Keratinocyte (primary cell): ENCODE results near the gene PPP4R2. TPM values are rescaled to one million over a fixed set of nuclear protein-coding genes. Genes with fewer than 3 reads are reported as not detected.

ENCODE experiments used
- DNase-seq: peaks from one replicate; pipeline ENCODE4 v3.0.0-alpha.2; 2011; ENCODE audit warnings: low read depth, missing footprints, low spot score
- FAIRE-seq: peaks from 2 replicates; lab custom pipeline; 2011; peaks lifted over from hg19 to GRCh38; lab: Jason Lieb, UNC
- H2AFZ ChIP-seq: 2 replicates; pipeline ENCODE4 v1.6.0; 2012; ENCODE audit warnings: low read length, control low read depth, inconsistent platforms; ENCODE audit not compliant: control insufficient read depth
- H3K27ac ChIP-seq: 2 replicates; pipeline ENCODE4 v1.5.1; 2011; ENCODE audit warnings: low read length; ENCODE audit not compliant: control insufficient read depth, insufficient read depth
- H3K27me3 ChIP-seq: 3 replicates; pipeline ENCODE4 v1.6.0; 2011; ENCODE audit warnings: low read length; ENCODE audit not compliant: control insufficient read depth, insufficient read depth; ENCODE audit errors: extremely low read depth
- H3K36me3 ChIP-seq, 2 experiments: 2 replicates in 1 of 2; 3 replicates in 1 of 2; pipeline ENCODE4 v1.5.1; 2011; ENCODE audit warnings: low read length in 2 of 2, mild to moderate bottlenecking in 1 of 2; ENCODE audit not compliant: control insufficient read depth in 2 of 2, insufficient read depth in 2 of 2; ENCODE audit errors: extremely low read depth in 1 of 2
- H3K4me1 ChIP-seq: 3 replicates; pipeline ENCODE4 v1.5.1; 2011; ENCODE audit warnings: low read length; ENCODE audit not compliant: control insufficient read depth, insufficient read depth; ENCODE audit errors: extremely low read depth
- H3K4me2 ChIP-seq: 3 replicates; pipeline ENCODE4 v1.6.0; 2011; ENCODE audit warnings: low read depth, low read length; ENCODE audit not compliant: control insufficient read depth, insufficient read depth; ENCODE audit errors: extremely low read depth
- H3K4me3 ChIP-seq, 3 experiments: fragments of 200-600 bp in 1 of 3; sonication (generic) in 1 of 3; 2 replicates in 2 of 3; 3 replicates in 1 of 3; pipeline ENCODE4 v1.5.1; 2011 to 2016; ENCODE audit warnings: low read length in 3 of 3, mild to moderate bottlenecking in 3 of 3, control low read depth in 2 of 3, inconsistent platforms in 1 of 3, low read depth in 1 of 3, mixed read lengths in 1 of 3, mixed run types in 1 of 3, moderate library complexity in 1 of 3; ENCODE audit not compliant: control insufficient read depth in 2 of 3, insufficient read depth in 2 of 3; ENCODE audit errors: extremely low read depth in 1 of 3
- H3K79me2 ChIP-seq: 2 replicates; pipeline ENCODE4 v1.6.0; 2012; ENCODE audit warnings: low read length; ENCODE audit not compliant: control insufficient read depth, insufficient read depth
- H3K9ac ChIP-seq: 3 replicates; pipeline ENCODE4 v1.6.0; 2011; ENCODE audit warnings: low read length; ENCODE audit not compliant: control insufficient read depth, insufficient read depth; ENCODE audit errors: extremely low read depth
- H3K9me1 ChIP-seq: 3 replicates; pipeline ENCODE4 v1.6.0; 2011; ENCODE audit warnings: low read length; ENCODE audit not compliant: control insufficient read depth, insufficient read depth; ENCODE audit errors: extremely low read depth
- H3K9me3 ChIP-seq: 2 replicates; pipeline ENCODE4 v1.5.1; 2012; ENCODE audit warnings: low read depth, low read length; ENCODE audit not compliant: control insufficient read depth
- H4K20me1 ChIP-seq: 3 replicates; pipeline ENCODE4 v1.6.0; 2011; ENCODE audit warnings: low read length; ENCODE audit not compliant: control insufficient read depth, insufficient read depth; ENCODE audit errors: extremely low read depth
- EZH2 ChIP-seq: IDR thresholded peaks from one replicate; pipeline ENCODE4 v1.6.1; 2012; ENCODE audit warnings: inconsistent platforms, mild to moderate bottlenecking, low read length, moderate library complexity
- dilution Hi-C: fragments of 300-500 bp; cut with MboI; formaldehyde crosslinking; loops from one replicate; pipeline ENCODE4 v1.7.0; 2020; ENCODE audit warnings: low sequenced_read_pairs; ENCODE audit not compliant: extremely low pct_ligation_motif_present
- polyA plus RNA-seq, 5 experiments: library from polyadenylated mRNA; depleted of rRNA in 3 of 5; stranded (reverse) in 3 of 5; stranded (forward) in 1 of 5; unstranded in 1 of 5; fragments of >200 nt; gene quantifications; 1 replicate in 1 of 5; 2 replicates in 3 of 5; 3 replicates in 1 of 5; pipeline versions ENCODE4 v1.2.1 to v1.2.3, GENCODE V29; 2011 to 2012; ENCODE audit warnings: missing spikeins in 2 of 5, low read depth in 1 of 5, low replicate concordance in 1 of 5
- TF ChIP-seq, protein P1 (sequence below), 3 experiments: IDR thresholded peaks in 1 of 3; conservative IDR thresholded peaks in 1 of 3; optimal IDR thresholded peaks in 1 of 3; 2 replicates in 2 of 3; 3 replicates in 1 of 3; pipeline versions ENCODE3 to v1.5.1; 2011; ENCODE audit warnings: low read length in 3 of 3, mild to moderate bottlenecking in 3 of 3, moderate library complexity in 2 of 3, control low read depth in 1 of 3, inconsistent platforms in 1 of 3; ENCODE audit not compliant: insufficient read depth in 2 of 3; ENCODE audit errors: extremely low read depth in 1 of 3

Gene PPP4R2
- polyA plus RNA-seq, 1 donor (not counting 4 experiments of a cell fraction or from before 2014, with no cell fraction given): 46.6 TPM

DNA sequence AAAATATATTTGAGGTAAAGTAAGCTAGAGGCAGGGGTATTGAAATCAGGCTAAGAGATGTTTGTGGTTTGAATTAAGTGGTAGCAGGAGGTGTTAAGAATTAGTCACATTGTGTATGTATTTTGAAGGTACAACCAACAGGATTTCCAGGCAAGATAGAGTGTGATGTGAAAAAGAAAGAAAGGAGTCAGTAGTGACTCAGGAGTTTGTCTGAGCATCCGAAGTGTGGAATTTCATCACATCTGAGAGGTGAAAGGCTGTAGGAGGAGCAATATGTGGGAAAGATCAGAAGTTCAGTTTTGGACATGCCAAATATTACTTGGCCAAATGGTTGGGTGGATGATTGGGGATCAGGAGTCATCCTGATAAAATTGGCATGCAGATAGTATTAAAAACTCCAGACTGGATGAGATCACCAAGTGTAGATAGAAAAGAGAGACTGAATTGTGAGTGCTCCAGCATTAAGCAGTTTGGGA is 32.7 kb downstream of the PPP4R2 start:
- H2AFZ ChIP-seq: no peak overlapping the region
- peak overlapping the region; percentile 48 for H3K4me2 ChIP-seq
- H3K4me1 ChIP-seq: peaks cover 28% of the 10 kb centered on the region
- H4K20me1 ChIP-seq: peaks cover 36% of the 10 kb centered on the region
- H3K9ac ChIP-seq: peak overlapping the region; percentile 33
- peak; percentile 42 for DNase-seq
- no peaks in the 10 kb centered on the region for H3K9me3 ChIP-seq
- dilution Hi-C loops: no loop called here
- TF ChIP-seq, protein P1, sequence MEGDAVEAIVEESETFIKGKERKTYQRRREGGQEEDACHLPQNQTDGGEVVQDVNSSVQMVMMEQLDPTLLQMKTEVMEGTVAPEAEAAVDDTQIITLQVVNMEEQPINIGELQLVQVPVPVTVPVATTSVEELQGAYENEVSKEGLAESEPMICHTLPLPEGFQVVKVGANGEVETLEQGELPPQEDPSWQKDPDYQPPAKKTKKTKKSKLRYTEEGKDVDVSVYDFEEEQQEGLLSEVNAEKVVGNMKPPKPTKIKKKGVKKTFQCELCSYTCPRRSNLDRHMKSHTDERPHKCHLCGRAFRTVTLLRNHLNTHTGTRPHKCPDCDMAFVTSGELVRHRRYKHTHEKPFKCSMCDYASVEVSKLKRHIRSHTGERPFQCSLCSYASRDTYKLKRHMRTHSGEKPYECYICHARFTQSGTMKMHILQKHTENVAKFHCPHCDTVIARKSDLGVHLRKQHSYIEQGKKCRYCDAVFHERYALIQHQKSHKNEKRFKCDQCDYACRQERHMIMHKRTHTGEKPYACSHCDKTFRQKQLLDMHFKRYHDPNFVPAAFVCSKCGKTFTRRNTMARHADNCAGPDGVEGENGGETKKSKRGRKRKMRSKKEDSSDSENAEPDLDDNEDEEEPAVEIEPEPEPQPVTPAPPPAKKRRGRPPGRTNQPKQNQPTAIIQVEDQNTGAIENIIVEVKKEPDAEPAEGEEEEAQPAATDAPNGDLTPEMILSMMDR (optimal IDR thresholded peaks at IDR 0.05 in 1 of 3, IDR thresholded peaks at IDR 0.05 in 1 of 3, conservative IDR thresholded peaks at IDR 0.05 in 1 of 3; ENCODE audit: extremely low read depth in 1 of 3, insufficient read depth in 2 of 3, low read length in 3 of 3): no peak
- TF ChIP-seq EZH2: no peak
- H3K79me2 ChIP-seq: peaks cover 96% of the 10 kb centered on the region
- peak overlapping the region; percentile 77 for H3K27ac ChIP-seq
- peak overlapping the region in 1 of 3 experiments; percentile 22 for H3K4me3 ChIP-seq
- H3K27me3 ChIP-seq: no peaks in the 10 kb centered on the region
- peak; percentile 98 for FAIRE-seq
- H3K36me3 ChIP-seq: no peaks in the 10 kb centered on the region
- H3K9me1 ChIP-seq: peaks cover 6% of the 10 kb centered on the region

DNA sequence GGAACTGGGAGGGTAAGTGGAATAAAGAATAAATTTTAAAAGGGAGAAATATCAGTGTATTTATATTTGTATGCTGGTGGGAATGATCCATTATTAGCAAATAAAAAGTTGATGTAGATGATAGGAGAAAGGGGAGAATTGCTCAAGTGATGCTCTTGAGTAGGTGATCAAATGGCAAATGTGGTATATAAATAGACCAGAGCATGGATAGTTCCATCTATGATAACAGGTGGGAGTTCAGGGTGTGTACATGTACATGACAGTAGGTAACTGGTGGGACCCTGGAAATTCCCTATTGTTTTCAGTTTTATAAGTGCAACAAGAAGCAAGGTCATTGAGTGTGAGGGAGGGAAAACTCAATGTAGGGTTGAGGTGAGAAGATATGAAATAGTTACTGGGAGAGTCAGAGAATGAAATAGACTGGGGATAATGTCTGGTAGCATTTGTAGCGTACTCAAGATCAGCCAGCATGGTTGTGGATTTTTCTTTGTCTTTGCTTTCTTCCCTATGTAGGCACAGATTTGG is 33.5 kb downstream of the PPP4R2 start:
- peak overlapping the region; percentile 77 for H3K27ac ChIP-seq
- dilution Hi-C loops: no loop called here
- no peak for FAIRE-seq
- H3K9me1 ChIP-seq: peaks cover 6% of the 10 kb centered on the region
- no peaks in the 10 kb centered on the region for H3K9me3 ChIP-seq
- no peak for TF ChIP-seq EZH2
- TF ChIP-seq, protein P1 (optimal IDR thresholded peaks at IDR 0.05 in 1 of 3, IDR thresholded peaks at IDR 0.05 in 1 of 3, conservative IDR thresholded peaks at IDR 0.05 in 1 of 3; ENCODE audit: extremely low read depth in 1 of 3, insufficient read depth in 2 of 3, low read length in 3 of 3): no peak
- H3K9ac ChIP-seq: peak overlapping the region; percentile 33
- H3K4me2 ChIP-seq: peak overlapping the region; percentile 48
- H3K79me2 ChIP-seq: peaks cover 96% of the 10 kb centered on the region
- DNase-seq: no peak
- peaks cover 37% of the 10 kb centered on the region for H4K20me1 ChIP-seq
- H2AFZ ChIP-seq: no peak overlapping the region
- no peaks in the 10 kb centered on the region for H3K27me3 ChIP-seq
- H3K4me1 ChIP-seq: peaks cover 22% of the 10 kb centered on the region
- H3K36me3 ChIP-seq: no peaks in the 10 kb centered on the region
- peak overlapping the region in 1 of 3 experiments; percentile 22 for H3K4me3 ChIP-seq
